Pancreas (tissue), 10 donors: ENCODE data around the gene TPSD1. TPM values are rescaled to one million over a fixed set of nuclear protein-coding genes. Genes with fewer than 3 reads are reported as not detected.

Experiments used
- ATAC-seq, 4 donors: fragments of 200-7000 bp; cut with Tn5 transposase; one replicate each; pipeline versions ENCODE4 v1.8.0 to v1.9.1; 2020; ENCODE audit warnings: mild to moderate bottlenecking in 4 of 4, moderate library complexity in 4 of 4
- DNase-seq, 6 donors: peaks; one replicate each; pipeline ENCODE4 v3.0.0-alpha.2; 2020
- FAIRE-seq: peaks from 2 replicates; lab custom pipeline; 2012; peaks lifted over from hg19 to GRCh38; lab: Jason Lieb, UNC
- H3K27ac ChIP-seq, 4 donors: fragments of 200-600 bp; sonication (generic); 1 replicate in 3 of 4; 2 replicates in 1 of 4; pipeline versions ENCODE4 v1.5.0 to v1.8.0; 2020
- H3K27me3 ChIP-seq, 4 donors: fragments of 200-600 bp; one replicate each; pipeline ENCODE4 v1.8.0; 2021
- H3K36me3 ChIP-seq, 3 donors: fragments of 200-600 bp; sonication (generic) in 1 of 3; one replicate each; pipeline versions ENCODE4 v1.5.0 to v1.8.0; 2020 to 2021
- H3K4me1 ChIP-seq, 3 donors: fragments of 200-600 bp; one replicate each; pipeline ENCODE4 v1.8.0; 2021
- H3K4me3 ChIP-seq, 4 donors: fragments of 200-600 bp; sonication (generic) in 2 of 4; one replicate each; pipeline versions ENCODE4 v1.5.0 to v1.8.0; 2020 to 2021
- H3K9me3 ChIP-seq, 4 donors: fragments of 200-600 bp; one replicate each; pipeline ENCODE4 v1.8.0; 2021
- CTCF ChIP-seq, 4 donors: fragments of 200-600 bp; sonication (generic) in 3 of 4; IDR thresholded peaks; one replicate each; pipeline versions ENCODE4 v1.5.0 to v1.8.0; 2021; ENCODE audit warnings: antibody characterized with exemption in 4 of 4
- WGBS, 2 donors: extraction: QIAGEN DNeasy Blood & Tissue Kit; methylation state at CpG; one replicate each; pipeline ENCODE4 v1.1.7; 2013; 5-methylcytosine and 5-hydroxymethylcytosine counted together
- intact Hi-C, 3 donors: fragments of 100-400 bp; cut with DNase I; formaldehyde crosslinking; loops; one replicate each; pipeline versions ENCODE4 v1.11.1 to v1.14.2; 2022
- polyA plus RNA-seq, 2 donors: library from polyadenylated mRNA; stranded (reverse); fragments of 200-250 nt; gene quantifications; one replicate each; pipeline ENCODE4 v1.2.3, GENCODE V29; 2013
- total RNA-seq, 6 donors: library from RNA; stranded (reverse); fragmentation: NEBNext Ultra II Directional in 4 of 6; extraction: Animal tissue kit (Norgen Biotek cat#: 25700) in 4 of 6; gene quantifications; one replicate each; pipeline versions ENCODE4 v1.2.1 to v1.2.4, GENCODE V29; 2021 to 2023
- donor health status: healthy with polysubstance abuse.
- donor health status: DM: no; HTN: no; CAD: no; lungs with moderate emphysema.
- donor health status: DM: no; HTN: no; CAD: no.
- donor health status: control.
- donor health status: control.
- donor health status: Bipolar disorder and iron deficiency.
- donor health status: DM: yes; HTN: yes; CAD: no.
- donor health status: DM: no; HTN: no; CAD: no.
- donor health status: DM: no; HTN: no; CAD: no.
- donor health status: DM: yes; HTN: yes; CAD: no.

The TPSD1 gene
- total and polyA plus RNA-seq, 8 donors, result 0.19 to 0.61 (median 0.26) TPM; not detected in 5

GRCh38 chr16:1259760-1260068 is 3.8 kb downstream of the TPSD1 start:
- Histone ChIP-seq H3K27ac (no peak overlapping the region), H3K9me3 (no peaks in the 10 kb centered on the region), H3K27me3 (peaks cover 0 to 5% (median 0%) of the 10 kb centered on the region in 4 donors), H3K4me3 (no peak overlapping the region), H3K4me1 (no peaks in the 10 kb centered on the region), H3K36me3 (no peaks in the 10 kb centered on the region)
- ATAC-seq (no peak), DNase-seq (peak in 1 of 6 donors; percentile 59), FAIRE-seq (no peak)
- WGBS, 2 donors, result 10 to 17% methylated on average over 11 of the region's 11 CpGs
- TF ChIP-seq CTCF (IDR thresholded peaks at IDR 0.05), result no peak
- intact Hi-C loops, result no loop called here

GRCh38 chr16:1260101-1260680 is 4.3 kb downstream of the TPSD1 start:
- no peaks in the 10 kb centered on the region for H3K9me3 ChIP-seq
- H3K36me3 ChIP-seq, result no peaks in the 10 kb centered on the region
- intact Hi-C loops, result no loop called here
- 53 to 58% methylated on average over 36 of the region's 36 CpGs for WGBS, 2 donors
- DNase-seq, result peak in 2 of 6 donors; percentile 17 to 62
- FAIRE-seq, result no peak
- no peaks in the 10 kb centered on the region for H3K4me1 ChIP-seq
- no peak overlapping the region for H3K27ac ChIP-seq
- ATAC-seq, result no peak
- H3K27me3 ChIP-seq, result peaks cover 0 to 5% (median 0%) of the 10 kb centered on the region in 4 donors
- TF ChIP-seq CTCF (IDR thresholded peaks at IDR 0.05), result no peak
- no peak overlapping the region for H3K4me3 ChIP-seq

- FAIRE-seq, result no peak
- Histone ChIP-seq H3K4me3 (no peak overlapping the region), H3K9me3 (no peaks in the 10 kb centered on the region), H3K27me3 (peaks cover 0 to 5% (median 0%) of the 10 kb centered on the region in 4 donors), H3K36me3 (no peaks in the 10 kb centered on the region), H3K4me1 (no peaks in the 10 kb centered on the region), H3K27ac (no peak overlapping the region)
- intact Hi-C loops, result no loop called here
- 11 to 13% methylated on average over 40 to 47 of the region's 47 CpGs for WGBS, 2 donors
- no peak for TF ChIP-seq CTCF (IDR thresholded peaks at IDR 0.05)
- ATAC-seq, result no peak
- peak in 1 of 6 donors; percentile 57 for DNase-seq
These were observed 5.4 kb downstream of the TPSD1 start for GRCh38 chr16:1261131-1261892.

- Histone ChIP-seq H3K9me3 (no peaks in the 10 kb centered on the region), H3K27me3 (peaks cover 0 to 5% (median 0%) of the 10 kb centered on the region in 4 donors), H3K4me1 (no peaks in the 10 kb centered on the region), H3K4me3 (no peak overlapping the region), H3K27ac (no peak overlapping the region), H3K36me3 (no peaks in the 10 kb centered on the region)
- ATAC-seq (no peak), DNase-seq (no peak), FAIRE-seq (no peak)
- no peak for TF ChIP-seq CTCF (IDR thresholded peaks at IDR 0.05)
- WGBS, 2 donors, result 63 to 78% methylated on average over 30 to 32 of the region's 32 CpGs
- intact Hi-C loops, result no loop called here
These were observed 6.5 kb downstream of the TPSD1 start for GRCh38 chr16:1262210-1262845.
